GM19463 (cell line): Measurements from ENCODE around the gene MYOD1.

ENCODE experiments used
- ATAC-seq: cut with Tn5 transposase; IDR thresholded peaks from one replicate; pipeline ENCODE4 v1.9.1; 2021; ENCODE audit warnings: mild to moderate bottlenecking, moderate library complexity; ENCODE audit not compliant: unreplicated experiment

Gene MYOD1

DNA sequence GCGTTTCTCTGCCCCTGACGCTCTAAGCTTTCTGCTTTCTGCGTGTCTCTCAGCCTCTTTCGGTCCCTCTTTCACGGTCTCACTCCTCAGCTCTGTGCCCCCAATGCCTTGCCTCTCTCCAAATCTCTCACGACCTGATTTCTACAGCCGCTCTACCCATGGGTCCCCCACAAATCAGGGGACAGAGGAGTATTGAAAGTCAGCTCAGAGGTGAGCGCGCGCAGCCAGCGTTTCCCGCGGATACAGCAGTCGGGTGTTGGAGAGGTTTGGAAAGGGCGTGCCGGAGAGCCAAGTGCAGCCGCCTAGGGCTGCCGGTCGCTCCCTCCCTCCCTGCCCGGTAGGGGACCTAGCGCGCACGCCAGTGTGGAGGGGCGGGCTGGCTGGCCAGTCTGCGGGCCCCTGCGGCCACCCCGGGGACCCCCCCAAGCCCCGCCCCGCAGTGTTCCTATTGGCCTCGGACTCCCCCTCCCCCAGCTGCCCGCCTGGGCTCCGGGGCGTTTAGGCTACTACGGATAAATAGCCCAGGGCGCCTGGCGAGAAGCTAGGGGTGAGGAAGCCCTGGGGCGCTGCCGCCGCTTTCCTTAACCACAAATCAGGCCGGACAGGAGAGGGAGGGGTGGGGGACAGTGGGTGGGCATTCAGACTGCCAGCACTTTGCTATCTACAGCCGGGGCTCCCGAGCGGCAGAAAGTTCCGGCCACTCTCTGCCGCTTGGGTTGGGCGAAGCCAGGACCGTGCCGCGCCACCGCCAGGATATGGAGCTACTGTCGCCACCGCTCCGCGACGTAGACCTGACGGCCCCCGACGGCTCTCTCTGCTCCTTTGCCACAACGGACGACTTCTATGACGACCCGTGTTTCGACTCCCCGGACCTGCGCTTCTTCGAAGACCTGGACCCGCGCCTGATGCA lies at the start of gene MYOD1:
MYOD1 (plus strand) TSS at position 544 of the 910 bp plus-strand sequence; CDS start at position 756, 212 bp downstream.
- ATAC-seq = no peak

DNA sequence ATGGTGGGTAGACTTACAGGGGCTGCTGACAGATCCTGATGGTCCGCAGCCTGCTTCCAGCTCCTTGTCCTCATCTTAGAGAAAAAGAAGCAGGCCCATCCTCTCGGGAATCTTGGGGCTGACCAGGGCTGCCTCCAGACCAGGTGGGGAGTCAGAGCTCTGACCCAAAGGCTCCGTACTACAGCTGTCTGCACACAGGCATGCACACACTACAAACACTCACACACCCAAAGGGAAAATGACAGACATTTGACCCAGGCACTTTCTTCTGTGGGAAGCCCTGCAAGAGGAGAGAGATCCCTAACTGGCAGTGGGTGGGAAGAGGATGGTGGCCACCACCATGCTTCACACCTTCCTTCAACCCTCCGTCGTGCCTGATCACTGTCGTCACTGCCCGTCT lies 46.9 kb upstream of the MYOD1 start:
- no peak for ATAC-seq

DNA sequence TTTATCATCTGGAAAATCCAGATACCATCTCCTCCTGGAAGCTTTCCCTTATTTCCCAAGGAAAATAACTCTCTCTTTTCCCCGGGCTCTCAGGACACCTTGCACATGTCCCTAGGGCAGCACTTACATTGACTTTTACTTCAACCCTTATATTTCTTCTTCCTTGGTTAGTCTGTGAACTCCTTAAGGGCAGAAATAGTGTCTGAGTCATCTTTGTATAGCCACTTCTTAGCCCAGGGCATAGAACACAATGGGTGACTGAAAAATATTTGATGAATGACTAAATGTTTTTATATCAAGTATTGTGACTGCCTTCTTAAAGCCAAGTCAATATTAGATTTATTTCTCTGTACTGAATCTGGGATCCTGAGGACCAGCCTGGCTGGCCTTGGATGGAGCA lies 45.4 kb upstream of the MYOD1 start:
- no peak for ATAC-seq

DNA sequence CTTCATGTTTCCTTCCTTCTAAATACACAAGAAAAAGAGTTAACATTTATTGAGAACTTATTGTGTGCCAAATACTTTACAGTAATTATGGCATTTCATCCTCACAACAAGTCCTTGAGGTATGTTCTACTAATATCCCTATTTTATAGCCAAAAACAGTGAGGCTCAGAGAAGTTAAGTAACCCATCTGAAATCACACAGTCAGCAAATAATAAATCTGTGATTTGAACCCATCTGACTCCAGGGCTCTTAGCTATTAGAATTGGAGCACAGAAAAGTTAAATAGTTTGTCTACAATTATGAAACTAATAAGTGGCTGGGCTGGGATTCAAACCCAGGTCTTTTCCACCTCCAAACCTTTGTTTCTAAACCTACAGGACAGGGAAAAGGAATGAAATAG lies 36.5 kb upstream of the MYOD1 start:
- ATAC-seq = no peak

DNA sequence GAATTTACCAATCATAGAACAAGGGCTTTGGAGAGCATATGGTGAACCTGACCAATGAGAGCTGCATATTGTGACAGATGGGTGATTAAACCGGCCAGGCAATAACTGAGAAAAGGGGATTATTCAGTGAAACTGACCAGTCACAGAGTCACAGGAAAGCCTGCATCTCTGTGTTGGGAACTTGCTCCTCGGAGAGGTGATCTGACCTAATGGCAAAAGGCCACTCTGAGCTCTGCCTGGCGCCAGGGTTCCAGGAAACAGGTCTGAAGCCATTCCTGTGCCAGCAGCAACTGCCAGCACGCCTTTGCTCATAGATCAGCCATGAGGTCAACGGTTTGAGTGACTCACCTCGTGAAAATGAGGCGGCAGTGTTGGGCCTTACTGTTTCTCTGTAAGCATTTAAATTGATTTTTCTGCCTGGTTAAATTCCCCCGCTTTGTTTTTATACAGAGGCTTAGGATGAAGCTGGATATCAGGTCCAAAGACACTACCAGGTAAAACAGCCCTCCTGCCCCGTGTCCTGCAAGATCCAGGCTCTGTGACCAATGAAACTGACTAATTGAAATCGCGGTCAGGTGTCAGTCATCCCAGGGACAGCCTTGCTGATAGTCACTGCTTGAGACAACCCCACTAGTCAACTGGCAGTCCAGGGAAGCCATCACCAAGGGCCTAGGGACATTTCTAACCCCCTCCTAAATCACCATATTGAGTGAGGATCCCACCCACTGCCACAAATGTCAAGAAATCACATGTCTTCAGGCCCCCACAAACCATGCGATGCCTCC lies 35.8 kb upstream of the MYOD1 start:
- ATAC-seq = no peak

DNA sequence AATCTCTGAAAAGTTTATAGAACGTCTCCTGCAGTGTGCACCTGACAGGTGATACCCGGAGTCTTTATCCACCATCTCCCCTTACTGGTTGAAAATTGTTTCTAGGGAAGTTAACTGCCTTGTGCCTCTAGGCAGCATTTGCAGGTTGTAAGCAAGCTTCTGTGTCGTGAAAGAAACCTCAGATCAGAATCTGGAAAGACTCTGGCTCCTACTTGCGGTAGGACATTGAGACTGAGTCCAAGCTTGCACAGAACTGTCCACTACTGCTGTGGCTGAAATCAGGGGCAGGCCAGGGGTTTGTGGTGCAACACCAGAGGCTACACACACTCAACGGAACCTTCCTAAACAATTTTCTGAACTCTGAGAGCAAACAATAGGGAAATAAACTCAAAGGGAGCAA lies 34.8 kb upstream of the MYOD1 start:
- no peak for ATAC-seq

DNA sequence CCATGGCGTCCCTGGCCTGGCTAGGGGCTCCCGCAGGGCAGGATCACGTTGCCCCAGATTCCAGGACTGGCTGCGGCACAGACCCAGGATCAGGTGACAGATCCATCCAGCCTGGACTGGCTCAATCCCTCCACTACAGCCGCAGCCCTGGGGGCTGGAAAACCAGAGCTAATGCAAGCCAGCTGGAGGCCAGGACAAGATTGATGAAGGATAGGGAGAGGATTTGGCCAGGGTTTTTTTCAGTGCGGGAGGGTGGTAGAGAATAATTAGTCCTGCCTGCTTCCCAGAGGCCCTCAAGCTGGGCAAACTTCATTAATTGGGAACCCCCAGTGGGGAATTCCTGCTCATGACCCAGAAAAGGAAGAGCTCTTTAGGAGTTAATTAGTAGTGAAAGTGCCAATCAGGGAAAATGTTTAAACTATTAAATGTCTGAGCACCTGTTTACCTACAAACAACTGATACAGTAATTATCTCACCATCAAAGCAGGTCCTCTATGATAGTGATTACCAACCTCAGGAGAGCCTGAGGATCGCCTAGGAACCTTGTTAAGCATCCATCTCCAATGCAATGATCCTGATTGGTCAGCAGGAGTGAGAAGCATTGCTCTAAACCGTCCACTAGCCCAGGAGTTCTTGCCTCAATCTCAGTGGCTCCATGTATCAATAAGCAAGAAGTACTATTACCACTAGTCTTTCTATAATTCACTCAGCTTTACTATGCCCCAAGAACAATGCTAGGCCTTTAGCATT lies 33.0 kb upstream of the MYOD1 start:
- ATAC-seq = no peak

DNA sequence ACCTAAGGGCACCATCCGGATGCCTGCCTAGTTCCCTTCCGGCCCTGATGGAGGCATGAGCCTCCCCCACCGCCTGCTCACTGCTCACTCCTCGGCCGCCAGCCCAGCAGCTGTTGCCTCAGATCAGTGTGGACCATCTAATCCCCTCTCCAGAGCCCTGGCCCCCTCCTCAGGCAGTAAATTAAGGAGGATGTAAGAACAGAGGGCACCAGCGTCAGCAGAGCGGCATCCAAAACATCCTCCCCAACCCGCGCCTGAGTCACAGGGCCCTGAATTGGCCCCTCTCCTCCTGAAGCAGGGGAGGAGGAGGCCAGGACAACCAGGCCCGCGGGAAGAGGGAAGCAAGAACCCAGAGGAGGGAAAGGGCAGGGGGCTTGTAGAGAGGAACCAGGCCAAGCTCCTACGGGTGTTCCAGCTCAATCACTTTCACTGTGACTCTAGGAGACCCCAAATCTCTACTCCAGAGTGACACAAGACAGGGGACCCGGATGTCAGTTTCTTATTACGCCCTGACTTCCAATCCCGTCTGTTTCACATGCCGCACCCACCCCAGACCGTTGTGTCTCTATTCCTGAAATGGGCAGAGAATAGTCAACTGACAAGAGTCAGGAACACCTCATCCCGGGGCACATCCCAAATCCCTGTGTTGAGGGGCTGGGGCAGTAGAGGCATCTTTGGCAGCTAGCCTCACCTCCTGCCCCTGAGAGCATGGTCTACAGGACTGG lies 31.3 kb upstream of the MYOD1 start:
- ATAC-seq = no peak

DNA sequence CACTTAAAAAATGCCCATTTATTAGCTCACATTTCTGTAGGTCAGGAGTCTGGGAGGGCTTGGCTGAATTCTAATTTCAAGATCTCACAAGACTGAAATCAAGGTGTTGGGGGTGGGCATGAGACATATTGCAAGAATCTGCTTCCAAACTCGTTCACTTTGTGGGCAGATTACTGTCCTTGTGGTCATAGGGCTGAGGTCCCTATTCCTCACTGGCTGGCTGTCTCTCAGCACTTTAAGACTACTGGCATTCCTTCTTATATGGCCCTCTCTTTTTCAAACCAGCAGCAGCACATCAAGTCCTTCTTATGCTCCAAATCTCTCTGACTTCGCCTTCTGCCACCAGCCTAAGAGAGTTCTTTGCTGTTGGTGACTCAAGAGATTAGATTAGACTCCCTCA lies 27.8 kb upstream of the MYOD1 start:
- no peak for ATAC-seq

DNA sequence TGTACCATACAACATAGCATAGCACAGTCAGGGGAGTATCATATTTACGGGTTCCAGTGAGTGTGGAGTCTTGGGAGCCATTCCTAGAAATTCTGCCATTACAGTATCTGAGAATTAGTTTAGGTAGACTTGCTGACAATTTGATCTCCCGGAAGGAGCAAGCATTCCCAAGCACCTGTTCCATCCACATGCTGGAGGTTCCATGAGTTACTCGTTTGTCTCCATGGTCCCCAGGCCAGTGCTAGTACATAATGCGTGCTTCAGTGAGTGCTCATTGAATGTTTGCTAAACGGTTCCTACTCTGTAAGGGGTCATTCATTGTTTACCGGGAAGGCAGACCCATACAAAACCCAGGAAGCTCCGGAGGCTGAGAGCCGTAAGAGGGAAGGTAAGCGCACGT lies 27.4 kb upstream of the MYOD1 start:
- ATAC-seq = no peak

DNA sequence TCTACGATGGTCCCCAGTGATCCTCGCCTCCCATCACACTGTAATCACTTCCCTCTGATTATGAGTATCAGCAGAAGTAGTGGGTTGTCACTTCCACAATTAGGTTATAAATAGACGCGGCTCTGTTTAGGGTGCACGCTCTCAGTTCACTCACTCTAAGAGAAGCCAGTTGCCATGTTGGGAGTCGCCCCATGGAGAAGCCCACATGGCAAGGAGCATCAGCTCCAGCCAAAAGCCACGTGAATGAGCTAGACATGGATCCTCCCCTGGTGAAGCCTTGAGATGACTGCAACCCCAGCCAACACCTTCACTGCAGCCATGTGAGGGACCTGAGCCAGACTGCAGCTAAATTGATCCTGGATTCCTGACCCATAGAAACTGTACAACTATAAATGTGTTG lies 26.4 kb upstream of the MYOD1 start:
- no peak for ATAC-seq

DNA sequence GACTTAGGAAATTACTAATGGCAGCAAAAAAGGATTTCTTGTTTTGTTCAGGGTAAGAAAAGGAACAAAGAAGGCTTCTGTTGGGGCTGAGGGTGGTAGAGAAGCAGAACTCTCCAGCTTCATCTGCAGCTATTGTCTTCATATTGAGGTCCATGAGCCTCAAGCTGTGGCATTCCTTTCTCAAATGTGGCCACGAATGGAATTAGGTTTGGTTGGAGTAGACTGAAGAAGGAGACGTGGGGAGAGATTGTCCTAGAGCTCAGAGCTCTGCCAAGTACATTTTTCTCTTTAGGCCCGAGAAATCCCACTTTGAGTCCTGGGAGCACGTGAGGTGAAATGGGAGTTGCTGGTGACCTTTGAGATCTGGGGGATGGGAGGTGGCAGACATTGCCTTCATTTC lies 25.8 kb upstream of the MYOD1 start:
- no peak for ATAC-seq

DNA sequence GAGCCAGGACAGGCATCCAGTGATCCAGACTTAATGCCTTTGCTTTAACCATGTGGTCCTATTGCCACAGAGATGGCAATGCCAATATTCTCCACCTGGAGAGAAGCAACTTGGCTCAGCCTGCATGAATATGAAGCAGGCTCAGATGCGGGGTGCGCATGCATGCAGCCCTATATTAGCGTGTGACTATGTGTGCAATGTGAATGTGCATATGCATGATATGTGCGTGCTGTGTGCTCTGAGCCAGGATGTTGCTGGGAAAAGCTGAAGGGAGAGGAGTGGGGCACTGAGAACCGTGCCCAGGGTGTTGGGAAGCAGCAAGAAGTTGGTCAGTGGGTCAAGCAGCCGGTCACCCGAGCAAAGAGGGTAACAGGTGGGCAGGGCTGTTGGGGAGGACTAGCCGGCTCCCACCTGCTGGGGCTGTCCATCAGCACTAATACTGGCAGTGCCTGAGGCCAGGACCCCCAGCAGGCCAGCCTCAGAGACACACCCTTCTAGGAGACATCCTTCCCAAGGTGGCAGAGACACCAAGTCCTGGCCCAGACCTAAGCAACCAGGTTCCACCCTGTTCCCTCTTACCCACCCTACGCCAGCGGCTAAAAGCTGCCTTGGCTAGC lies 24.8 kb upstream of the MYOD1 start:
- no peak for ATAC-seq

DNA sequence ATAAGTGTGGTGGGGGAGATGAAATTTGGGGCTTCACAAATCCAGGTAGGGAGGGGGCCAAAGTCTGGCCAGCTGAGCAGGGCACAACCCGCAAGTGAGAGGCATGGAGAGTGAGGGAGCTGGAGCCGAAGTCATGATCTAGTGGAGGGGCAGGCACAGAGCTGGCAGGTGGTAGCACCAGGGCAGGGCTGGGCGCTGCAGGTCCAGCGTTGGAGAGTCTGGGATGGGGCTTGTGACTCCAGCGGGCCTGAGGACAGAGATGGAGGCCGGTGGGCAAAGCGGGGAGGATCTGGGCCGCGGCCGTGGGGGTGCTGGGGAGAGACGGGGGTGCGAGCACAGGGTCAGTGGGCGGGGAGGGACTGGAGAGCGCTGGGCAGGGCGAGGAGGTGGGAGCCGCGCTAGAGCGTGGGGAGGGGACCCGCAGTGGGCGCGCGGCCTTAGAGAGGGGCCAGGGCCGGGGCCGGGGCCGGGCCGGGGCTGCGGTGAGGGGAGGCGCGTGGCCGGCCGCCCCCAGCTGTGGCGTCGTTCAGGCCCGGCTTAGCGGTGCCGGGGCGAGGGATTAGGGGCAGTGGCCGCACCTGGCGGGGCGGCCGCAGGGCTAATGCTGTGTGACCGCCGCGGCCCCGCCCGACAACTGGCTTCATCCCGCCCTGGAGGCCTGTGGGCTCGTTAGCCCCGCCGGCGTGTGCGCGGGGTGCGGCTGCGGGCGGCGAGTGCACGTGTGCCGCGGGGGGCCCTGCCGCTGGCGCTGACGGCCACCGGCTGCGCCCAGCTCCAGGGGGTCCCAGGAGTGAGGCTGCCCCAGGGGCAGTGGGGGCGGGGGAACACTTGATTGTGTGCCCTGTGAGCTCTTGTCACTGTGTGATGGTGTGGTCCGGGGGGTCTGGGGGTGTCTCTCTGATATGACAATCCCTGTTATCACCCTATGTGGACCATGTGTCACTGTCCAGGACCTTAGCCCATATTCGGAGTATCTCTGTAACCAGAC lies 23.6 kb upstream of the MYOD1 start:
- ATAC-seq = no peak

DNA sequence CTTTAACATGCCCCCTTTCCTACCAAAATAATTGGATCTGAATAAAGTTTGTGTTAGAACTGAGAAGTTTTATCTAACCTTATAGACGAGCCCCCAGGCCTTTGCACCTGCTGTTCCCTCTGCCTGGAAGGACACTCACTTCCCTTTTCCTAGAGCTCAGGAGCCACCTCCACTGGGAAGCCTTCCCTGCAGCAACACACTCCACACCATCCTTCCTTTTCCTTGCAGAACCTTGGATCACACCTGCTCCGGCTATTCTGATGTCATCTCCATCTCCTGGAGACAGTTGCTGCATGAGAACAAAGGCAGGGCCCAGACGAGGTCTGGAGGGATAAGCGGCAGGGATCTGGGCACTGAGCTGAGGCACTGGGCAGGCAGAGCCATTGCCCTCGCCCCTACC lies 22.6 kb upstream of the MYOD1 start:
- no peak for ATAC-seq

DNA sequence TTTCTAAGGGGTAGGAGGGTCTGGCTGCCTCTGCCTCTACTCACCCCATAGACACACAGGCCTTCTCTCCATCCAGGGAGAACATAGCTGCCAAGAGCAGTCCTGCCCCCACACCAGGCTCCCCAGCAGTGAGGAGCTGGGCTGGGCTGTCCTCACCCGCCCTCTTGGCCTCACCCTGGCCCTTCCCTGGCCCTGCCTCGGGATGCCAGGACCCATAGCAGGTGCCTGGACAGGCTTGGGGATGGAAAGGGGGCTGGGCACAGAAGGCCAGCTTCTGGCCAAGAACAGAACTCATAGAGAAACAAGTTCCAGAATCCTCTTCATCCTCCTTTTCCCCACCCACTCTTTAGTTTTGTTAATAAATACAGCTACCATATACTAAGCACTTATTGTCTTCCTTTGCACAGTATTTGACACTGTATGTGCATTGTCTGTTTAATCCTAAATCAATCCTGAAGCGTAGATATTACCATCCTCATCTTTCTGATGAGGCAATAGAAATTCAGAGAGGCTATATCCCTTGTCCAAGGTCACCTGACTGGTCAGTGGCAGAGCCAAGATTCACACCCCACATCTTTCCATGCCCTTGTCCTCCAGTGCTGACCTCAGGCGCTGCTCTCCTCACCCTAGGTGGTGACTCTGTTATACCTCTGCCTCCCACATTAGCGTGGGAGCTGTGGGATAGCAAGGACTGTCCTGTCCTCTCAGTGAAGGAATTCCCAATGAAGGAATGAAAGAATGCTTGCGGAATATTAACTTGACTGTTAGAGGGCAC lies 22.0 kb upstream of the MYOD1 start:
- no peak for ATAC-seq

DNA sequence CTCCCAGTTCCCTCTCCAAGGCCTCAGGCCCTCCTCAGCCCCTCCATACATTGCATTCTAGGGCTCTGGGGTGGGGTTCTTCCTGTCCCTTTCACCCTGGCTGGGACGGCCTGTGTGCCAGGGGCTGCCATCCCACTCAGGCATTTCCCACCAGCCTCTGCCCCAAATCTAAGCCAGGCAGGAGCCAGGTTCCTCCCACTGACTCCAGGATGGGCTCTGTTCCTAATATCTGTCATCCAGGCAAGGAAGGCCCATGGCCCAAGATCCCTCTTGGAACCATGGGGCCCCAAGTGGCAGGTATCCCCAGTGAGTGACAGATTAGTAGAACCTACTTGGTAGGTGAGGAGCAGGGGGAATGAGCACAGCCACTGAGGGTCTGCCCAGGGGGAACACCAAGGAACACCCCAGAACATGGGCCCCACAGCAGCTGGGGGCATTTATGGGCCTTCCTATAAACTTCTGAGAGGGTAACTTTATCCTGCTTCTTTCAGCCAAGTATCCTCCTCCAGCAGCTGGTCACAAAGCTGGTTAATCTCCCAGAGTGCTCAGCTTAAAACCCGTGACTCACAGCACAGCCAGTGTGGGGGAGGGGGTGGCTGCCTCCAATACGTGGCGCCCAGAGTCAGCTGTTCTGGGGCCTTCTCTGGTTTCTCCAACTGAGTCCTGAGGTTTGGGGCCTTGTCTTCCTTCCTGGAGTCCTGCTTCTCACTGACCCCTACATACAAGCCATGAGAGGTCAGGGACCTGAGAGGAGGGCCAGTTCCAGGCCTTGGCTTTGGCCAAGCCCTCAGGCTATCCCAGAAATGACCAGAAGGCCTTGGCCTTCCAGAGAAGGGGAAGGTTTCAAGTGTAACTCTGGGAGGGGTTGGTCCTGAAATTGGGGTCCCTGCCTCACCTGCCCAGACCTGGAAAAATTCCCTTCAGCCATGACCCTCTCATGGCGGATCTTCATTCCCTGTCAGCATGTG lies 19.9 kb upstream of the MYOD1 start:
- no peak for ATAC-seq
